ENCODE results near the gene CYP2C19.

DNA sequence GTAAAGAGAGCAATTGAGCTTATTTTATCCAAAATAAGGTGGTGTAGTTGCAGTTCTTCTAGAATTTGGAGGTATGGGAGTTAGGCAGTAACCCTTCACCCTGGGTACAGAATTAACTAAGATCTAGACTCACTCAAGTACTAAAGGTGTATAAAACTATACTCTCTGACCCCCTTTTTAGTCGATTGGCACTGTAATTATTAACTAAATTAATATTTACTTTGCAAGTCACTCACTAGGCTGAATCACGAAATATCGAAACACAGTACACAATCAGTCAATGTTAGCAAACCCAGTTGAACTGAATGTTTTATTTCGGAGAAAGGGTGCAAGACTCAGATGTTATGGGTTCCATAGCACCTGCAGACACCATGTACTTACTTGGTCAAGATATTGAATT lies 14.6 kb upstream of the CYP2C19 start:
- TF ChIP-seq, protein P1, sequence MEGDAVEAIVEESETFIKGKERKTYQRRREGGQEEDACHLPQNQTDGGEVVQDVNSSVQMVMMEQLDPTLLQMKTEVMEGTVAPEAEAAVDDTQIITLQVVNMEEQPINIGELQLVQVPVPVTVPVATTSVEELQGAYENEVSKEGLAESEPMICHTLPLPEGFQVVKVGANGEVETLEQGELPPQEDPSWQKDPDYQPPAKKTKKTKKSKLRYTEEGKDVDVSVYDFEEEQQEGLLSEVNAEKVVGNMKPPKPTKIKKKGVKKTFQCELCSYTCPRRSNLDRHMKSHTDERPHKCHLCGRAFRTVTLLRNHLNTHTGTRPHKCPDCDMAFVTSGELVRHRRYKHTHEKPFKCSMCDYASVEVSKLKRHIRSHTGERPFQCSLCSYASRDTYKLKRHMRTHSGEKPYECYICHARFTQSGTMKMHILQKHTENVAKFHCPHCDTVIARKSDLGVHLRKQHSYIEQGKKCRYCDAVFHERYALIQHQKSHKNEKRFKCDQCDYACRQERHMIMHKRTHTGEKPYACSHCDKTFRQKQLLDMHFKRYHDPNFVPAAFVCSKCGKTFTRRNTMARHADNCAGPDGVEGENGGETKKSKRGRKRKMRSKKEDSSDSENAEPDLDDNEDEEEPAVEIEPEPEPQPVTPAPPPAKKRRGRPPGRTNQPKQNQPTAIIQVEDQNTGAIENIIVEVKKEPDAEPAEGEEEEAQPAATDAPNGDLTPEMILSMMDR (IDR thresholded peaks at IDR 0.05; ENCODE audit: low read length) = no peak
- TF ChIP-seq EZH2 (optimal IDR thresholded peaks at IDR 0.05; ENCODE audit: low read depth, low read length) = no peak

Data from MM.1S (cell line).